BJ (cell line): Measurements from ENCODE around the gene NAT8L. TPM values are rescaled to one million over a fixed set of nuclear protein-coding genes. Genes with fewer than 3 reads are reported as not detected.
"Not testable (repeated sequence)": the region's sequence is repeated elsewhere in the genome, so short reads cannot be mapped to it uniquely, and the experiment has no call there.

Experiments
- CTCF ChIA-PET: fragments of 350-600 bp; formaldehyde crosslinking; extraction: SDS; loops from one replicate; lab custom pipeline; 2021; ENCODE audit warnings: antibody characterized with exemption, inconsistent platforms; lab: Yijun Ruan, JAX
- POLR2A ChIA-PET: fragments of 300-600 bp; sonication (Branson Sonifier 250); formaldehyde crosslinking; extraction: SDS; loops from one replicate; lab custom pipeline; 2021; ENCODE audit warnings: antibody characterized with exemption; lab: Charles Lee
- DNase-seq: peaks from one replicate; pipeline ENCODE4 v3.0.0-alpha.2; 2011; ENCODE audit warnings: low read depth
- H3K27me3 ChIP-seq: 2 replicates; pipeline ENCODE4 v1.6.0; 2011; ENCODE audit warnings: low read length; ENCODE audit not compliant: control insufficient read depth, insufficient read depth
- H3K36me3 ChIP-seq: 2 replicates; pipeline ENCODE4 v1.5.1; 2011; ENCODE audit warnings: low read length; ENCODE audit not compliant: control insufficient read depth, insufficient read depth
- H3K4me3 ChIP-seq: 2 replicates; pipeline ENCODE4 v1.5.1; 2011; ENCODE audit warnings: low read depth, mild to moderate bottlenecking, control low read depth, low read length
- CTCF ChIP-seq: IDR thresholded peaks from 2 replicates; pipeline ENCODE4 v1.5.1; 2011; ENCODE audit warnings: low read depth, mild to moderate bottlenecking, control low read depth, inconsistent platforms, low read length, moderate library complexity; ENCODE audit not compliant: insufficient read depth
- polyA plus RNA-seq: library from polyadenylated mRNA; depleted of rRNA; stranded (reverse); fragments of >200 nt; gene quantifications from 2 replicates; pipeline ENCODE4 v1.2.3, GENCODE V29; 2011

Gene NAT8L
- polyA plus RNA-seq, 1 experiment, result 0.04 TPM

- TF ChIP-seq CTCF, result no peak
- no peaks in the 10 kb centered on the region; the same call in 1 of the 2 replicates for H3K27me3 ChIP-seq
- H3K4me3 ChIP-seq, result no peak overlapping the region
- ChIA-PET POLR2A (no interaction called here), CTCF (interaction anchor here (1.4 kb wide), 1 partner anchor 195 kb away, joined by 3 read pairs; no protein-coding TSS in a partner anchor)
- no peak for DNase-seq
- H3K36me3 ChIP-seq, result no peaks in the 10 kb centered on the region
These were observed 34.4 kb upstream of the NAT8L start for GRCh38 chr4:2024683-2025082.

- ChIA-PET CTCF (interaction anchor here (0.6 kb wide), 1 partner anchor 16 kb away, joined by 3 read pairs; no protein-coding TSS in a partner anchor), POLR2A (no interaction called here)
- TF ChIP-seq CTCF, result no peak
- DNase-seq, result no peak
- H3K4me3 ChIP-seq, result no peak overlapping the region
- H3K36me3 ChIP-seq, result no peaks in the 10 kb centered on the region
- no peaks in the 10 kb centered on the region; the same call in 1 of the 2 replicates for H3K27me3 ChIP-seq
These were observed 33.3 kb upstream of the NAT8L start for GRCh38 chr4:2025817-2026216.

GRCh38 chr4:2027120-2027519, 32.0 kb upstream of the NAT8L start:
- DNase-seq, POLR2A ChIA-PET, H3K27me3 ChIP-seq, H3K4me3 ChIP-seq, CTCF ChIA-PET, H3K36me3 ChIP-seq: not testable (repeated sequence)

- CTCF ChIA-PET, H3K27me3 ChIP-seq, H3K36me3 ChIP-seq, H3K4me3 ChIP-seq, POLR2A ChIA-PET, DNase-seq: not testable (repeated sequence)
These were observed 28.0 kb upstream of the NAT8L start for GRCh38 chr4:2031161-2031560.

GRCh38 chr4:2036327-2036726, 22.8 kb upstream of the NAT8L start:
- CTCF ChIA-PET, result interaction anchor here (0.8 kb wide), 1 partner anchor 27 kb away, joined by 3 read pairs; no protein-coding TSS in a partner anchor
- H3K27me3 ChIP-seq, result peaks cover 14% of the 10 kb centered on the region

GRCh38 chr4:2036866-2037265, 22.3 kb upstream of the NAT8L start:
- Histone ChIP-seq H3K27me3 (peaks cover 16% of the 10 kb centered on the region), H3K4me3 (no peak overlapping the region), H3K36me3 (no peaks in the 10 kb centered on the region)
- ChIA-PET CTCF (interaction anchor here (0.8 kb wide), 1 partner anchor 27 kb away, joined by 3 read pairs; no protein-coding TSS in a partner anchor), POLR2A (no interaction called here)
- DNase-seq, result no peak
- TF ChIP-seq CTCF, result no peak

More at GRCh38 chr4:2036327-2036726, 22.8 kb upstream of the NAT8L start:
- no peak overlapping the region for H3K4me3 ChIP-seq
- H3K36me3 ChIP-seq, result no peaks in the 10 kb centered on the region
- TF ChIP-seq CTCF, result no peak
- POLR2A ChIA-PET, result no interaction called here
- no peak for DNase-seq
